KMS-11 (cell line): ENCODE data around the gene ELMOD1.

Experiments used
- H2AFZ ChIP-seq: fragments of 200-600 bp; sonication (generic); 2 replicates; pipeline ENCODE4 v1.6.1; 2016; ENCODE audit warnings: antibody characterized with exemption, mixed run types, low read depth
- H3K27ac ChIP-seq: fragments of 200-600 bp; sonication (generic); 2 replicates; pipeline ENCODE4 v1.6.1; 2016; ENCODE audit warnings: mild to moderate bottlenecking, mixed run types
- H3K27me3 ChIP-seq: fragments of 200-600 bp; sonication (generic); 2 replicates; pipeline ENCODE4 v1.6.1; 2017; ENCODE audit warnings: mild to moderate bottlenecking, low read depth, mixed run types, moderate library complexity; ENCODE audit not compliant: insufficient read depth
- H3K36me3 ChIP-seq: fragments of 200-600 bp; sonication (generic); 2 replicates; pipeline ENCODE4 v1.6.1; 2017; ENCODE audit warnings: mild to moderate bottlenecking, mixed run types; ENCODE audit not compliant: insufficient read depth
- H3K4me1 ChIP-seq: fragments of 200-600 bp; sonication (generic); 2 replicates; pipeline ENCODE4 v1.6.1; 2016; ENCODE audit warnings: mild to moderate bottlenecking, low read depth, mixed run types; ENCODE audit not compliant: poor library complexity, severe bottlenecking
- H3K4me2 ChIP-seq: fragments of 200-600 bp; sonication (generic); 2 replicates; pipeline ENCODE4 v1.7.0; 2016; ENCODE audit warnings: mild to moderate bottlenecking, mixed run types
- H3K4me3 ChIP-seq: fragments of 200-600 bp; sonication (generic); IDR thresholded peaks from 2 replicates; pipeline ENCODE4 v1.6.1; 2017; ENCODE audit warnings: low read depth, low read length, mixed read lengths; ENCODE audit not compliant: insufficient read depth
- H3K79me2 ChIP-seq: fragments of 200-600 bp; sonication (generic); 2 replicates; pipeline ENCODE4 v1.6.1; 2016; ENCODE audit warnings: low read depth, mixed run types; ENCODE audit not compliant: insufficient read depth
- H3K9ac ChIP-seq: fragments of 200-600 bp; sonication (generic); 2 replicates; pipeline ENCODE4 v1.6.1; 2016; ENCODE audit warnings: mild to moderate bottlenecking, mixed run types
- H4K20me1 ChIP-seq: fragments of 200-600 bp; sonication (generic); 2 replicates; pipeline ENCODE4 v1.6.1; 2016; ENCODE audit warnings: mild to moderate bottlenecking, mixed run types; ENCODE audit not compliant: insufficient read depth
- CTCF ChIP-seq: fragments of 200-600 bp; sonication (generic); conservative IDR thresholded peaks from 2 replicates; pipeline ENCODE4 v1.6.1; 2017; ENCODE audit warnings: low read depth, mild to moderate bottlenecking, antibody characterized with exemption, low read length, moderate library complexity, mixed read lengths

The ELMOD1 gene

GRCh38 chr11:107660066-107660465, 69.1 kb downstream of the ELMOD1 start:
- Histone ChIP-seq H4K20me1 (no peaks in the 10 kb centered on the region), H3K4me1 (no peaks in the 10 kb centered on the region), H3K4me3 (no peak overlapping the region), H3K27ac (no peak overlapping the region), H2AFZ (no peak overlapping the region), H3K9ac (no peak overlapping the region), H3K4me2 (no peak overlapping the region), H3K27me3 (no peaks in the 10 kb centered on the region), H3K36me3 (no peaks in the 10 kb centered on the region), H3K79me2 (no peaks in the 10 kb centered on the region)
- TF ChIP-seq CTCF: no peak

DNA sequence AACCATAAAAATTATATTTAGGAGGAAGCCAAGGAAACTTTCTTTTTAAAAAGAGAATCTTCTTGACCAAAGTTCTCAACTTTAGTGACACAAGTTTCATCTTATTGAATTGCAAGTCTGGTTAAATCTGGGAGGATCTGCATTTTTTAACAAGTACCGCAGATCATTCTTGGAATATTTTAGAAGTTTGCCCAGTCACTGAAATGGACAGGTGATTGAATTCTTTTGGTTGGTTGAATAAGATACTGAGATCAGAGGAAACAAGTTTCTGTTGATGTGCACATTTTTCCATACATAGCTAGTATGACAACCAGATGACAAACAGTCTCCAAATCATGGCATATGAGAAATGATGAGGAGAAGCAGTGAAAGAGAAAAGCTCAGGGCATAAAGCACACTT, 70.7 kb downstream of the ELMOD1 start:
- no peaks in the 10 kb centered on the region for H4K20me1 ChIP-seq
- no peaks in the 10 kb centered on the region for H3K36me3 ChIP-seq
- H2AFZ ChIP-seq: no peak overlapping the region
- H3K79me2 ChIP-seq: no peaks in the 10 kb centered on the region
- H3K4me3 ChIP-seq: no peak overlapping the region
- TF ChIP-seq CTCF: no peak
- no peak overlapping the region for H3K9ac ChIP-seq
- H3K27ac ChIP-seq: no peak overlapping the region
- no peak overlapping the region for H3K4me2 ChIP-seq
- H3K4me1 ChIP-seq: no peaks in the 10 kb centered on the region
- H3K27me3 ChIP-seq: no peaks in the 10 kb centered on the region

GRCh38 chr11:107665018-107665417, 74.1 kb downstream of the ELMOD1 start:
- Histone ChIP-seq H3K4me3 (no peak overlapping the region), H4K20me1 (no peaks in the 10 kb centered on the region), H3K9ac (no peak overlapping the region), H3K27me3 (no peaks in the 10 kb centered on the region), H3K4me2 (no peak overlapping the region), H3K27ac (no peak overlapping the region), H3K79me2 (no peaks in the 10 kb centered on the region), H2AFZ (no peak overlapping the region), H3K36me3 (no peaks in the 10 kb centered on the region), H3K4me1 (no peaks in the 10 kb centered on the region)
- TF ChIP-seq CTCF: no peak

DNA sequence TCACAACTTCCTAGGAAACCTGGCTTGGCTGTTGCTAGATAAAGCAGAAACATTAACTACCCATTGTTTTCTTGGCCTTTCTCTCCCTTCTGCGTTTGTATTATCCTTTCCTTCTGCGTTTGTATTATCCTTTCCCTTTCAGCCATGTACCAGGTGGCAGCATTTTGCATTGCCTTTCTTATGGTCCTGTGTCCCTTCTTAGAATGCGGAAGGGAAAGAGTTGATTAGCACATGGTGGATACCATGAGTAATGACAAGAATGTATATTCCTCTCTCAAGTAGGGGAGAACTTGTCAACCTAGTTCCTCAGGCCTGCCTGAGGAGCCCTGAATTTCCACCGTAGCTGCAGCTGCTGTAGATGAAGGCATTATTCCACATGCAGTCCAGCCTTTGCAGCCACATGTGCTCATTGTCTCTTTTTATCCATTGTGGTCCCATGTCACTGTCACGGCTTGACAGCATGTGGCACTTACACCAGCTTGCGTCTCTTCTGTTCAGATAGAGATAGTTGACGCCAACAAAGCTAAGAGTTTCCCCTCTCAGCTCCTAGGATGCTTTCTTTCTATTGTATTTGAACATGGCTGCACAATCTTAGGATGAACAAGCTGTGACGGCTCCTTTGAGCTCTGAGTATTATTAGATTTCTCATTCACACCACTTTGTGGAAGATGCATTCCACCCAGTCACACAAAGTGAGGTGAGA, 76.1 kb downstream of the ELMOD1 start:
- no peak overlapping the region for H3K4me3 ChIP-seq
- no peak overlapping the region for H3K4me2 ChIP-seq
- no peaks in the 10 kb centered on the region for H3K79me2 ChIP-seq
- H3K27ac ChIP-seq: no peak overlapping the region
- TF ChIP-seq CTCF: no peak
- no peaks in the 10 kb centered on the region for H3K36me3 ChIP-seq
- no peak overlapping the region for H3K9ac ChIP-seq
- no peak overlapping the region for H2AFZ ChIP-seq
- H3K27me3 ChIP-seq: no peaks in the 10 kb centered on the region
- no peaks in the 10 kb centered on the region for H4K20me1 ChIP-seq
- H3K4me1 ChIP-seq: no peaks in the 10 kb centered on the region
